Measurements from ENCODE around the gene OR10AD1.
"Not testable (repeated sequence)": the region's sequence is repeated elsewhere in the genome, so short reads cannot be mapped to it uniquely, and the experiment has no call there.

The OR10AD1 gene

GRCh38 chr12:48157889-48158370 is 45.2 kb downstream of the OR10AD1 start:
- no peak for FAIRE-seq

- no peak for FAIRE-seq
Measured at GRCh38 chr12:48157018-48157888, 45.8 kb downstream of the OR10AD1 start, which contains the start of gene ASB8. TSS of gene ASB8 (minus strand) at chr12:48157515. CDS start at chr12:48153496, 4,019 bp downstream.

- no peak for FAIRE-seq
Measured at GRCh38 chr12:48156652-48157017, 46.5 kb downstream of the OR10AD1 start.

- FAIRE-seq = not testable (repeated sequence)
Measured at GRCh38 chr12:48155786-48156185, 47.3 kb downstream of the OR10AD1 start.

All from colon (tissue), 2 donors.